GM23338 (cell line): Measurements from ENCODE around the gene BICDL2.

Experiments
- CREB1 ChIP-seq: fragments of 250-450 bp; sonication (Bioruptor Pico); IDR thresholded peaks from 2 replicates; pipeline ENCODE4 v1.5.0; 2020; ENCODE audit warnings: low read depth, mild to moderate bottlenecking, moderate library complexity
- EZH2 ChIP-seq: fragments of 200-600 bp; sonication (generic); IDR thresholded peaks from one replicate; pipeline ENCODE4 v1.8.0; 2017; ENCODE audit warnings: antibody characterized with exemption, mild to moderate bottlenecking, low read depth; ENCODE audit not compliant: unreplicated experiment
- JUNB ChIP-seq: IDR thresholded peaks from one replicate; pipeline ENCODE4 v1.6.1; 2016; ENCODE audit warnings: antibody characterized with exemption; ENCODE audit not compliant: unreplicated experiment
- TF ChIP-seq, protein P1 (sequence below), 2 experiments: fragments of 200-600 bp in 1 of 2; sonication (generic) in 1 of 2; conservative IDR thresholded peaks; 2 replicates each; pipeline versions ENCODE4 v1.5.1 to v1.6.1; 2016 to 2017; ENCODE audit warnings: antibody characterized with exemption in 2 of 2, low read depth in 2 of 2, mild to moderate bottlenecking in 2 of 2, moderate library complexity in 1 of 2
- TF ChIP-seq, protein P2 (sequence below): IDR thresholded peaks from one replicate; pipeline ENCODE4 v1.6.1; 2018; ENCODE audit warnings: antibody characterized with exemption; ENCODE audit not compliant: unreplicated experiment

GRCh38 chr16:3065069-3065741, 28.5 kb upstream of the BICDL2 start, which contains the start of gene IL32:
- TF ChIP-seq, protein P1, sequence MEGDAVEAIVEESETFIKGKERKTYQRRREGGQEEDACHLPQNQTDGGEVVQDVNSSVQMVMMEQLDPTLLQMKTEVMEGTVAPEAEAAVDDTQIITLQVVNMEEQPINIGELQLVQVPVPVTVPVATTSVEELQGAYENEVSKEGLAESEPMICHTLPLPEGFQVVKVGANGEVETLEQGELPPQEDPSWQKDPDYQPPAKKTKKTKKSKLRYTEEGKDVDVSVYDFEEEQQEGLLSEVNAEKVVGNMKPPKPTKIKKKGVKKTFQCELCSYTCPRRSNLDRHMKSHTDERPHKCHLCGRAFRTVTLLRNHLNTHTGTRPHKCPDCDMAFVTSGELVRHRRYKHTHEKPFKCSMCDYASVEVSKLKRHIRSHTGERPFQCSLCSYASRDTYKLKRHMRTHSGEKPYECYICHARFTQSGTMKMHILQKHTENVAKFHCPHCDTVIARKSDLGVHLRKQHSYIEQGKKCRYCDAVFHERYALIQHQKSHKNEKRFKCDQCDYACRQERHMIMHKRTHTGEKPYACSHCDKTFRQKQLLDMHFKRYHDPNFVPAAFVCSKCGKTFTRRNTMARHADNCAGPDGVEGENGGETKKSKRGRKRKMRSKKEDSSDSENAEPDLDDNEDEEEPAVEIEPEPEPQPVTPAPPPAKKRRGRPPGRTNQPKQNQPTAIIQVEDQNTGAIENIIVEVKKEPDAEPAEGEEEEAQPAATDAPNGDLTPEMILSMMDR (conservative IDR thresholded peaks at IDR 0.05; ENCODE audit: low read depth in 2 of 2) = no peak
- TF ChIP-seq EZH2 (no peak), JUNB (no peak), CREB1 (no peak)
- TF ChIP-seq, protein P2, sequence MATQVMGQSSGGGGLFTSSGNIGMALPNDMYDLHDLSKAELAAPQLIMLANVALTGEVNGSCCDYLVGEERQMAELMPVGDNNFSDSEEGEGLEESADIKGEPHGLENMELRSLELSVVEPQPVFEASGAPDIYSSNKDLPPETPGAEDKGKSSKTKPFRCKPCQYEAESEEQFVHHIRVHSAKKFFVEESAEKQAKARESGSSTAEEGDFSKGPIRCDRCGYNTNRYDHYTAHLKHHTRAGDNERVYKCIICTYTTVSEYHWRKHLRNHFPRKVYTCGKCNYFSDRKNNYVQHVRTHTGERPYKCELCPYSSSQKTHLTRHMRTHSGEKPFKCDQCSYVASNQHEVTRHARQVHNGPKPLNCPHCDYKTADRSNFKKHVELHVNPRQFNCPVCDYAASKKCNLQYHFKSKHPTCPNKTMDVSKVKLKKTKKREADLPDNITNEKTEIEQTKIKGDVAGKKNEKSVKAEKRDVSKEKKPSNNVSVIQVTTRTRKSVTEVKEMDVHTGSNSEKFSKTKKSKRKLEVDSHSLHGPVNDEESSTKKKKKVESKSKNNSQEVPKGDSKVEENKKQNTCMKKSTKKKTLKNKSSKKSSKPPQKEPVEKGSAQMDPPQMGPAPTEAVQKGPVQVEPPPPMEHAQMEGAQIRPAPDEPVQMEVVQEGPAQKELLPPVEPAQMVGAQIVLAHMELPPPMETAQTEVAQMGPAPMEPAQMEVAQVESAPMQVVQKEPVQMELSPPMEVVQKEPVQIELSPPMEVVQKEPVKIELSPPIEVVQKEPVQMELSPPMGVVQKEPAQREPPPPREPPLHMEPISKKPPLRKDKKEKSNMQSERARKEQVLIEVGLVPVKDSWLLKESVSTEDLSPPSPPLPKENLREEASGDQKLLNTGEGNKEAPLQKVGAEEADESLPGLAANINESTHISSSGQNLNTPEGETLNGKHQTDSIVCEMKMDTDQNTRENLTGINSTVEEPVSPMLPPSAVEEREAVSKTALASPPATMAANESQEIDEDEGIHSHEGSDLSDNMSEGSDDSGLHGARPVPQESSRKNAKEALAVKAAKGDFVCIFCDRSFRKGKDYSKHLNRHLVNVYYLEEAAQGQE = no peak
